Fibroblast of the conjunctiva (primary cell): Measurements from ENCODE around the gene ABI2.

Experiments
- DNase-seq: peaks from one replicate; pipeline ENCODE4 v3.0.0-alpha.2; 2010; ENCODE audit warnings: low read depth

Gene ABI2

DNA sequence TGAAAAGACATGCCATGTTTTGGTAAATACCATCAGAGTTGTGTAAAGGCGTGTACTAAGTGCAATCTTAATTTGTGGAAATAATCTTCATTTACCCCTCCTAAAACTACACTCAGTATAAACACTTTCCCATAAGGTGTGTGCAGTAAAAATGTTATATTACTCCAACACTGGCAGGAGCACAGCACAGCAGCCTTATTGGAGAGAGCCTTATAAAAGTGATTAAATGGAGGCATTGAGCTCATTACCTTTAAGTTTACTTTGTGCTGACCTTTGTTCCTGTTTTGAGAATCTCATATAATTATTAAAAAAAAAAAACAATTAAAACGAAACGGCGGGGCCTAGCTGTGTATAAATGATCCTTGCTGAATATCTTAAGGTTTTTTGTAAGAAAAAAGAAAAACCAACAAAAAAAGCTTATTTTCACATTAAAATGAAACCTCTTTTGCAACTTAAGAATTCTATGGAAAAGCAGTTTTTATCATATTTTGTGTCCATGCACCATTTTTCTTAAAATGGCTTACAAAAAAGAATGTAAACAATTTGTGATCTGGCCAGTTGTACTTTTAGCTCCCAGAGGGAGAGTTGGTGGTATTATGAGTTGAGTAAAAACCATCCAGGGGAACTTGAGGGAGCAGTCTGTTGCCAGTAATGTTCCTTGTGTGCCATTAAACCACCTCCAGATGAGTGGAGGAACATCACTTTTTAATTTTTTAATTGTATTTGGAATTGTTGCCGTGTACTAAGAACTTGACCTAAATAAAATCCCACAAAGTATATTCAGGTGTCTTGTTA lies 103.4 kb downstream of the ABI2 start:
- no peak for DNase-seq

GRCh38 chr2:203432811-203433210 lies 104.6 kb downstream of the ABI2 start:
- no peak for DNase-seq

DNA sequence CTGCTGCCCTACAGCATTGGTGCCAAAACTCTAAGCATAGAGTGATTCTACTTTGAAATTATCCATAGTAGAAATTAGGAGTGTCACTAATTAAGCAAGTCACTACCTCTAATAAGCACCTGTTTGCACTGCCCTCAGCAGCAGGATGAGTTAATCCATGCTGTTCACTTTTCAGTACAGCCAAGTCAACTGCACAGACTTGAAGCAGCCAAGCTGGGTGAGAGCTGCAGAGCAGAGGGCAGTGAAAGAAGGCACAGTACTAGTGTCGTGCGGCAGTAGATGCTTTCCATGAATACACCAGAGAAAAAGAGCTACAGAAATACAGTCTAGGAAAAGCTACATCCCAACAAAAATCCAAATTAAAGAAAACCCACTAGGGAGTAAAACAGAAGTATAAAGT lies 108.3 kb downstream of the ABI2 start:
- DNase-seq: no peak

DNA sequence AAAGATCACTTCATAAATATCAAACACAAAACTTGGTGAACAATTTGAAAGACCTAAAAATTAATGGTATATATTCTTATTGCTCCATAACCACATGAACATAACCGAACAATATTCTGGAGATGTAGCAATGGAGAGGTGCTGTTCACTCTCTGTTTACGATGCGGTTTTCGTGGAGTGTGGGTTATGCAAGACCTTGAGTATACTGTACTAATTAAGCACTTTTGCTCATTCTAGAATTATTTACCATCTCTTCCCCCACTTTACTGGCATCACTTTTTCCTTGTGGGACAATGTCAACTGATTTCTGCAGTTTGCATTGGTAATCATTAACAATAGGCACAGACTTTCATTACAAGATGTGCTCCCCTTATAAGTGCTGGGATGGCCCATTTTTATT lies 109.3 kb downstream of the ABI2 start:
- DNase-seq: no peak

GRCh38 chr2:203438528-203438927 lies 110.3 kb downstream of the ABI2 start:
- DNase-seq: no peak

DNA sequence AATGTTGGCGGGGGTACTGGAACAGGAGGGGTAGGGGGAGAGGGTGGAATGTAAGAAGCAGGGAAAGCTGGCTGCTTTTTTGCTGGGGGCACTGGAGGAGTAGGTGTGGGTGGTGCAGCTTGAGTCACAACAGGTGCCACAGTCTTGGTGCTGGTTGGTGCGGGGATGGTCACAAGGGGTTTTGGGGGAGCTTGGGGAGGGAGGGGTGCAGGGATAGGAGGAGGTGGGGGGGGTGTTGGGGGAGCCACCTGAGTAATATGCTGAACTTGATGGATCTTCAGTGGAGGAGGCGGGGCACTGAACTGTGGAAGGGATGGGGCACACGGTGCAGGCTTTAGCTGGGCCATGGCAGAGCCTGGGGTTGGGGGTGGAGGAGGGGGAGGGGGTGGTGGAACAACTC lies 112.5 kb downstream of the ABI2 start:
- no peak for DNase-seq

DNA sequence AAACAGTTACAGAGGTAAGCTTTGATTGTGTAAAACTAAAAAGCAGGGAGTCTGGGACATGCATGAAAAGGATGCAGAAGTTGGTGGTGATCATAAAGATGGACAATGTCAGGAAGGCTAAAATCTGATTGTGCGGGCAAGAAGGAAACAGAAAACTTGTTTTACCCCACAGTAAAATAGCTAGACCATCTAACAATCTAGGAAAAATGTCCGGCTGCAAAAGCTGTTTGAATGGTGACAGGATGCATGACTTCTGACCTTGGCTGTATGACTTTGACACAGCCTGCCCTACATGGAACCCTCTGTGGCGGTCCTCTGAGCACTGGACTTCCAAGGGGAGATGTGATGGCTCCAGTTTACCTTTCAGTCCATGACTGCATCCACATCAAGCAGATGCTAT lies 113.3 kb downstream of the ABI2 start:
- DNase-seq: no peak

DNA sequence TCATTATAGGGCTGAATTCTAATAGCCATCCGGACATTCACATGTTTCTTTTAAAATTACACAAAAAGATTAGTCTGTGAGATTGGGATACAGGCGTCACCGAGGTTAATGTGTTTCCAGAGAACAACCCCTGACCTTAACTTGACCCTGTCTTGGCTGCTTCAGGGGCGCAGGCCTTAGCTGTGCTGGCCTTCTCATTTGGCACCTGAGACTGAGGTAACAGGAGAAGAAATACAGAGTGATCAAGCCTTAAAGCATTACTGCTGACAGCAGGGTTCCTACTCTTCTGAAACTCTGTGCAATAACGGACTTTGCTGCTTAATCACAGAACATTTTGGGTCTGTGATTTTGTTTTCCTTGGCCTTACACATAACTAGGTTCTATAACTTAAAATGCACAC lies 114.3 kb downstream of the ABI2 start:
- no peak for DNase-seq

GRCh38 chr2:203444738-203445137 lies 116.5 kb downstream of the ABI2 start:
- DNase-seq: no peak

GRCh38 chr2:203446071-203446481 lies 117.9 kb downstream of the ABI2 start:
- DNase-seq: no peak

- DNase-seq: no peak
Observed at GRCh38 chr2:203446780-203447179, 118.6 kb downstream of the ABI2 start.

DNA sequence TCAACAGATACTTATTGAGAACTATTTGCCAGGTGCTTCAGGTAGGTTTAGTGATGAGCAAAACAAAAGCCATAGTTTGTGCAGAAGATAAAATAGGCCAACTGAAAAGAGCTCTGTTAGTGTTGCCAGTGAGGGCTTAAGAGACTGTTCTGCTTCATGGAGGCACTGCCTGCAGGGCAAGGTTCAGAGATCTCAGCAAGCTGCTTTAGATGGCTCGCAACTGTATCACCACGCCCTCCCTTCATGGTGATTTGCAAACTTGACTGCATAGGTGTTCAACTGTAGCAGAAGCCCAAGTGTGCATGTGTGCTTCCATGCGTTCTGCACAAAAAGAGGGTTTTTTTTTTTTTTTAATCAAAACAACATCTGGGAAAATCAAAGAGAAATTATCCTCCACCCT lies 122.4 kb downstream of the ABI2 start:
- no peak for DNase-seq

GRCh38 chr2:203451011-203451410 lies 122.8 kb downstream of the ABI2 start:
- DNase-seq: no peak

DNA sequence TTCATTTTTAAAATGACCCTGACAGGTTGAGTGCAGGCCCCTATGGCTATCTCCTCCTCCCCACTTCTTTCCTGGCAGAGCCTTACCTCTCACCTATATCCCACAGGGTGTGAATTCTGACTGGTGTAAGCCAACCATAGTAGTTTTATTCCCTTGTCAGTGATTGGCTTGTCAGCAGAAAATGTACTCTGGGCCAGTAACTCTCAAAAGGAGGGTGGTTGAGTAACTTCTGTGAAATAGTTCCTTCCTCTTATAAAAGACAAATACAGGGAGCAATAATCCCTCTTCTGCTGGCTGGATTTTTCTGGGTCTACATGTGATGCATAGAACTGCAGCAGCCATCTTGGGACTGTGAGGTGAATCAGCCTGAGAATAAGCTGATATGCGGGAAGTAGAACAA lies 123.5 kb downstream of the ABI2 start:
- no peak for DNase-seq

DNA sequence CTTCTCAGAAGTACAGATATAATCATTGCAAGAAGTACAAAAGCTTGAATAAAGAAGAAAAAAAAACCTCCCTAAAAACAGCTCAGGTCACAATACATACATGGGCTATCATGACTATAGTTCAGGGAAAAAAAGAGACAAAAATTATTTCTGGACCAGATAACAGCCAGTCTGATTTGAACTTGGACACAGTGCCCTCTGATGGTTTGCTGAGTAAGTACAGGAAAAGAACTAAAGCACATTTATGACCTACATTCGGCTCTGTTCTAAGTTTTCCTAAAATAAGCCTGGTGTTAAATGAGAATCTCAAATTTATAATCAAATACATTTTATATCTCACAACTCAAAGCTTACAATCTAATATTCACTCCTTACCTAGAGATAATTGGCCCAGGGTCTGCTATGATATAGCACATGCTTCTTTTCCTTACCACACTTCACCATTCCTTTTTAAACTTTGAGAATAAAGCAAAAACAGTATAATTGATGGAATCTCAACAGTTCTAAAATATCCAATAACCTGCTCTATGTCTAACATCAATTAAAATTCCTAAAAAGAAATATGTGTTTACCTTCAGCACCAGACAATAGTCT lies 125.8 kb downstream of the ABI2 start:
- DNase-seq: peak; percentile 70

GRCh38 chr2:203455209-203455608 lies 127.0 kb downstream of the ABI2 start:
- DNase-seq: no peak

DNA sequence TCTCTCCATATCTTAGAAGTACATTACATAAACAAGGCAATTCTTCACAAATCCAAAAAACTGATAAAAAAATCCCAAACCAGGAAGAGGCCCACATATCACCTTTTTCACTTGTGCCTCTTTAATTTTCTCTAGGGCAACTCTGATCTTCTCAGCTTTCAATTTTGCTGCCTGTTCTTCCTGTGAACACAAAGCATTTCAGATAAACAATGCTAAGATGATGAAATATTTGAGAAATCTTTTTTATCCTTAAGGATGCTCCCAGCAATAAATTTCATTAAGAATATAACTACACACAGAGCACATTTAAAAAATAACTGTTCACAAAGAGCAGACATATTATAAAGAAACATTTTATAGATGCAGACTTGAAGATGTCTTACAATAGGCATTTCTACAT lies 133.6 kb downstream of the ABI2 start:
- DNase-seq: no peak

GRCh38 chr2:203462308-203462707 lies 134.1 kb downstream of the ABI2 start:
- DNase-seq: no peak

DNA sequence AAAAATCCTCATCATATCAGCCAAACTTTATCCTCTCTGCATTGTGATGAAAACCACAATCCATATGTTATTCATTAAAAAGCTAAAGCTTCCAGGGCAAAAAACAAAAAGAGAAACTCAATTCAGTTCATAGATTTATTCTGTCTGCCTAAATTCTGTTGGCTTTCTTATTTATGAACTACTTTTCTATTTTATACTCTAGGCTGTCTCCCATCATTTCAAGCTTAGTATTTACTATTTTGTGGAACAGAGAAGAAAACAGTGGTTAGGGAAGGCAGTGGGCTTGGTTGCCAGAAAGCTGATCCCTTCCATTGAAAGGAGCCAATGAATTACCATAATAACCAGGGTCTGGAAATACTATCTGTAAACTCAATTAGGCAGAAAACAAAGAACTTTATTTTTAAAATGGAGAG lies 135.1 kb downstream of the ABI2 start:
- peak; percentile 60 for DNase-seq

DNA sequence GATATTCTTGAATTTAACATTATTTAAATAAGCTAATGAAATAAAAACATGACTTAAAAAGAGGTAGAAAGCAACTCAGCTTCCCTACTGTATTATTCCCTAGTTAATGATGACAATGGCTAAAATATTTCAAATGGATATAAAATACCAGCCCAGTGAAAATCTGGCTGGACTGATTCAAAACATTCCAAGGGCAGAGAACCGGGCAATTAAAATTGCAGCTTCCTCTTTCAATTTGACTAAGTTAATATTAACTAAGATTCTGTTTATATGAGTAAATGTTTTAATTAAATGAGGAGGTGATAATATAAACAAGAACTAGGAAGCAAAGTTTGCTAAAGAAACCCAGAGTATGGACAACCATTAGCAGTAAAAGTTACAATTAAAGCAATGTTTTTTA lies 141.4 kb downstream of the ABI2 start:
- no peak for DNase-seq

DNA sequence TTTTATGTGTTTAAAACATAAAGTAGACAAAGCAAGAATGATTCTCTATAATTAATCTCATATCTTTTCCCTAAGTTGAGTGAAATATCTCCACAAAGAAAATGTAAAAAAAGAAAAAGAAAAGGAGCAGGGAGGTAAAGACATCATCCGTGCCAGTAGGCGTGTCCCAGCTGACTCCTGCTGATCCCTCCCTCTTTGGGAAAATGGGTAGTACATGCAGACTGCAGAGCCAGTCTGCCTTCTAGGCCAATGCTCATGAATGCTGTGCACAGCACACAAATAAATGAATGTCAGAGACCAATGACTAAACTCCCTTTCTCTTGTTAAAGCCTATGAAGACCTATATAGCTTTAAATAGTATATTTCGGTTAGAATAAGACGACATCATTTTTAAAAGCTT lies 142.2 kb downstream of the ABI2 start:
- no peak for DNase-seq

DNA sequence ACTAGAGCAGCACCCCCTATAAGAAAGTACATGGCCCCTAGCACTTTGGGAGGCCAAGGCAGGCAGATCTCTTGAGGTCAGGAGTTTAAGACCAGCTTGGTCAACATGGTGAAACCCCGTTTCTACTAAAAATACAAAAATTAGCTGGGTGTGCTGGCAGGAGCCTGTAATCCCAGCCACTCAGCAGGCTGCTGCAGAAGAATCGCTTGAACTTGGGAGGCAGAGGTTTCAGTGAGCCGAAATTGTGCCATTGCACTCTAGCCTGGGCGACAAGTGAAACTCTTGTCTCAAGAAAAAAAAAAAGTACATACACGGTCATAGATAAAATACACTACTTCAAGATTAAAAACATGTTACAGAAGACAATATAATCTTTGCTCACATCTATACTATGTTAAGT lies 143.1 kb downstream of the ABI2 start:
- DNase-seq: no peak

DNA sequence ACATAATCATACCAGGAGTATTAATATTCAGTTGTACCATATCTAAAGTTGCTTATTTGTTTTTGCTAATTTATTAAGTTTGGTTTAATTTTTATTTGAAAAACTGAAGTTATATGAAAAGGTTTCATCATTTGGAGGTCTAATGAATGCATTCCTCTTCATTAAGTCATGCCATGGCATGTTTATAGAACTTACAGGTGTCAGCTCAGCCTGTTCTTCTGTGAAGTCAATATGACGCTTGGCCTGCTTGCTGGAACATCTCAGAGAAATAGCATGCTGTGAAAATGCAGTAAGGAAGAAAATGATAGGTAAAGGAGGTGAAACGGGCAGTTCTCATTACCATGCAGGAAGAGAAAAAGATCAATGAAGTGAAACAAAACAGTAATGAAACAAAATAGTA lies 148.7 kb downstream of the ABI2 start:
- DNase-seq: no peak

GRCh38 chr2:203480623-203481022 lies 152.4 kb downstream of the ABI2 start:
- DNase-seq: no peak
